K562 (cell line): ENCODE data around the gene NCF2. TPM values are rescaled to one million over a fixed set of nuclear protein-coding genes. Genes with fewer than 3 reads are reported as not detected.

ENCODE experiments used
- ARNT ChIP-seq, 2 experiments: fragments of 450-650 bp; IDR thresholded peaks; 2 replicates each; pipeline ENCODE4 v1.6.1; 2016; ENCODE audit warnings: mild to moderate bottlenecking in 1 of 2
- ATF7 ChIP-seq: fragments of 450-650 bp; IDR thresholded peaks from 2 replicates; pipeline ENCODE4 v1.7.1; 2014; ENCODE audit warnings: mild to moderate bottlenecking, moderate library complexity
- CEBPB ChIP-seq: fragments of 450-650 bp; IDR thresholded peaks from 2 replicates; pipeline ENCODE4 v1.6.1; 2016; ENCODE audit warnings: missing genetic modification characterization, missing compliant biosample characterization
- GTF2B ChIP-seq: IDR thresholded peaks from 2 replicates; pipeline ENCODE4 v1.6.1; 2011; ENCODE audit not compliant: insufficient read length; ENCODE audit errors: extremely low read depth
- JUNB ChIP-seq: fragments of 450-650 bp; formaldehyde crosslinking; conservative IDR thresholded peaks from 2 replicates; pipeline ENCODE4 v1.4.0; 2020; ENCODE audit warnings: mild to moderate bottlenecking
- MCM2 ChIP-seq: fragments of 450-650 bp; IDR thresholded peaks from 2 replicates; pipeline ENCODE4 v1.6.1; 2017; ENCODE audit warnings: low read depth, mild to moderate bottlenecking
- PPARD ChIP-seq: fragments of 250-450 bp; sonication (Bioruptor Pico); IDR thresholded peaks from 2 replicates; pipeline ENCODE4 v1.8.0; 2022; ENCODE audit warnings: inconsistent platforms, mild to moderate bottlenecking, moderate library complexity
- RFX5 ChIP-seq: IDR thresholded peaks from 2 replicates; pipeline ENCODE4 v1.6.1; 2011; ENCODE audit warnings: low read depth, mild to moderate bottlenecking, improper control_type of control experiment, low read length
- RNF2 ChIP-seq: sonication (generic); IDR thresholded peaks from 2 replicates; pipeline ENCODE4 v1.6.1; 2016
- TAF7 ChIP-seq: fragments of 450-650 bp; IDR thresholded peaks from 2 replicates; pipeline ENCODE4 v1.6.1; 2016; ENCODE audit warnings: missing genetic modification characterization, missing compliant biosample characterization
- TCF7L2 ChIP-seq: fragments of 150-350 bp; IDR thresholded peaks from 2 replicates; pipeline ENCODE4 v1.6.1; 2016; ENCODE audit warnings: low read depth, mild to moderate bottlenecking, low read length, moderate library complexity
- TRIM24 ChIP-seq, 2 experiments: fragments of 450-650 bp; IDR thresholded peaks; 2 replicates each; pipeline ENCODE4 v1.6.1; 2016
- USF2 ChIP-seq: sonication (generic); formaldehyde crosslinking; IDR thresholded peaks from 2 replicates; pipeline ENCODE4 v1.5.0; 2020; ENCODE audit warnings: missing genetic modification reagents
- polyA plus RNA-seq, 8 experiments: library from polyadenylated mRNA; depleted of rRNA in 4 of 8; stranded (reverse) in 5 of 8; unstranded in 3 of 8; fragments of >200 nt; fragmentation: Nextera tagmentation in 2 of 8; fragmentation: Illumina TruSeq in 1 of 8; extraction: Ambion mirVana in 2 of 8; extraction: Trizol in 1 of 8; gene quantifications; 2 replicates each; pipeline versions ENCODE4 v1.2.1 to v1.2.3, GENCODE V29; 2011 to 2014; ENCODE audit warnings: inconsistent platforms in 1 of 8, missing spikeins in 1 of 8
- total RNA-seq, 7 experiments: library from RNA; depleted of rRNA in 6 of 7; stranded (reverse); fragments of >200 nt in 6 of 7; fragmentation: Illumina TruSeq in 2 of 7; extraction: Trizol in 2 of 7; gene quantifications; 2 replicates each; pipeline versions ENCODE4 v1.2.1 to v1.2.3, GENCODE V29; 2011 to 2021; ENCODE audit warnings: low replicate concordance in 1 of 7
- TF ChIP-seq, protein P1 (sequence below): fragments of 450-650 bp; IDR thresholded peaks from 2 replicates; pipeline ENCODE4 v1.6.1; 2016; ENCODE audit warnings: mild to moderate bottlenecking, moderate library complexity
- TF ChIP-seq, protein P2 (sequence below): sonication (generic); formaldehyde crosslinking; IDR thresholded peaks from 2 replicates; pipeline ENCODE4 v1.8.0; 2022; ENCODE audit warnings: mild to moderate bottlenecking, missing genetic modification reagents

Gene NCF2
- total and polyA plus RNA-seq, 9 of the 15 experiments (the other 6 are each of a cell fraction or from before 2014, with no cell fraction given) = 0.07 to 0.54 (median 0.16) TPM; not detected in 3

DNA sequence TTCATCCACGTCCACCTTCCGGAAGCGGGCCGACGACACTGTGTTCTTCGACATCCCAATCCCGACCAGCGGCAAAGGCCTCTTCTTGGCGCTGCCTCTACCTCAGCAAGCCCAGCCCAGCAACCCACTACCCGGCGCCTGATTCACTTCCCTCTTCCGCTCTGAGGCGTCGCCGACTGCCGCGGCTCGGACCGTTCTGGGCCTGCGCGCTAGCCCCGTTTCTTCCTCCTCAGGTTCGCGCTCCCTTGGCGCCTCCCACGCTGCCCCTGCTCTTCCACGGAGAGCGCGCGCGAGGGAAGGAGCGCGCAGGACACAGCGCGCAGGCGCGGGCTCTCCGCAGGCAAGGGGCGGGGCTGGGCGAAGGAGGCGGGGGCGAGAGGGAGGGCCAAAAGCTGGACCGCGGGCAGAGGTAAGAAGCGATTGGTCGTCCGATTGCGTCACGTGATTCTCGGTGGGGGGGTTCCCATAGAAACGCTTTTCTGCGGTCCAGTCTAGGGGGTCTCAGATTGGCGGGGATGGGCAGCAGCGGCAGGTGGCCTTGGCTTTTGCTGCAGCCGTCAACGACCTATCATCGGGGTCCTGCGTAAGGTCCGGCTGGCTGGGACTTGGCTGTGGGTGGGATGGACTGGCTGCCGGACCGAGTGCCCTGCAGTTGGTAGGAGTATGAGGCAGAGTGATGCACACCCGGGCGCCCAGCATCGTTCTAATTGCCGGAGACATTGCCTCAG lies 45.5 kb upstream of the NCF2 start, which contains the start of gene ARPC5 (continued):
- TF ChIP-seq, protein P1, sequence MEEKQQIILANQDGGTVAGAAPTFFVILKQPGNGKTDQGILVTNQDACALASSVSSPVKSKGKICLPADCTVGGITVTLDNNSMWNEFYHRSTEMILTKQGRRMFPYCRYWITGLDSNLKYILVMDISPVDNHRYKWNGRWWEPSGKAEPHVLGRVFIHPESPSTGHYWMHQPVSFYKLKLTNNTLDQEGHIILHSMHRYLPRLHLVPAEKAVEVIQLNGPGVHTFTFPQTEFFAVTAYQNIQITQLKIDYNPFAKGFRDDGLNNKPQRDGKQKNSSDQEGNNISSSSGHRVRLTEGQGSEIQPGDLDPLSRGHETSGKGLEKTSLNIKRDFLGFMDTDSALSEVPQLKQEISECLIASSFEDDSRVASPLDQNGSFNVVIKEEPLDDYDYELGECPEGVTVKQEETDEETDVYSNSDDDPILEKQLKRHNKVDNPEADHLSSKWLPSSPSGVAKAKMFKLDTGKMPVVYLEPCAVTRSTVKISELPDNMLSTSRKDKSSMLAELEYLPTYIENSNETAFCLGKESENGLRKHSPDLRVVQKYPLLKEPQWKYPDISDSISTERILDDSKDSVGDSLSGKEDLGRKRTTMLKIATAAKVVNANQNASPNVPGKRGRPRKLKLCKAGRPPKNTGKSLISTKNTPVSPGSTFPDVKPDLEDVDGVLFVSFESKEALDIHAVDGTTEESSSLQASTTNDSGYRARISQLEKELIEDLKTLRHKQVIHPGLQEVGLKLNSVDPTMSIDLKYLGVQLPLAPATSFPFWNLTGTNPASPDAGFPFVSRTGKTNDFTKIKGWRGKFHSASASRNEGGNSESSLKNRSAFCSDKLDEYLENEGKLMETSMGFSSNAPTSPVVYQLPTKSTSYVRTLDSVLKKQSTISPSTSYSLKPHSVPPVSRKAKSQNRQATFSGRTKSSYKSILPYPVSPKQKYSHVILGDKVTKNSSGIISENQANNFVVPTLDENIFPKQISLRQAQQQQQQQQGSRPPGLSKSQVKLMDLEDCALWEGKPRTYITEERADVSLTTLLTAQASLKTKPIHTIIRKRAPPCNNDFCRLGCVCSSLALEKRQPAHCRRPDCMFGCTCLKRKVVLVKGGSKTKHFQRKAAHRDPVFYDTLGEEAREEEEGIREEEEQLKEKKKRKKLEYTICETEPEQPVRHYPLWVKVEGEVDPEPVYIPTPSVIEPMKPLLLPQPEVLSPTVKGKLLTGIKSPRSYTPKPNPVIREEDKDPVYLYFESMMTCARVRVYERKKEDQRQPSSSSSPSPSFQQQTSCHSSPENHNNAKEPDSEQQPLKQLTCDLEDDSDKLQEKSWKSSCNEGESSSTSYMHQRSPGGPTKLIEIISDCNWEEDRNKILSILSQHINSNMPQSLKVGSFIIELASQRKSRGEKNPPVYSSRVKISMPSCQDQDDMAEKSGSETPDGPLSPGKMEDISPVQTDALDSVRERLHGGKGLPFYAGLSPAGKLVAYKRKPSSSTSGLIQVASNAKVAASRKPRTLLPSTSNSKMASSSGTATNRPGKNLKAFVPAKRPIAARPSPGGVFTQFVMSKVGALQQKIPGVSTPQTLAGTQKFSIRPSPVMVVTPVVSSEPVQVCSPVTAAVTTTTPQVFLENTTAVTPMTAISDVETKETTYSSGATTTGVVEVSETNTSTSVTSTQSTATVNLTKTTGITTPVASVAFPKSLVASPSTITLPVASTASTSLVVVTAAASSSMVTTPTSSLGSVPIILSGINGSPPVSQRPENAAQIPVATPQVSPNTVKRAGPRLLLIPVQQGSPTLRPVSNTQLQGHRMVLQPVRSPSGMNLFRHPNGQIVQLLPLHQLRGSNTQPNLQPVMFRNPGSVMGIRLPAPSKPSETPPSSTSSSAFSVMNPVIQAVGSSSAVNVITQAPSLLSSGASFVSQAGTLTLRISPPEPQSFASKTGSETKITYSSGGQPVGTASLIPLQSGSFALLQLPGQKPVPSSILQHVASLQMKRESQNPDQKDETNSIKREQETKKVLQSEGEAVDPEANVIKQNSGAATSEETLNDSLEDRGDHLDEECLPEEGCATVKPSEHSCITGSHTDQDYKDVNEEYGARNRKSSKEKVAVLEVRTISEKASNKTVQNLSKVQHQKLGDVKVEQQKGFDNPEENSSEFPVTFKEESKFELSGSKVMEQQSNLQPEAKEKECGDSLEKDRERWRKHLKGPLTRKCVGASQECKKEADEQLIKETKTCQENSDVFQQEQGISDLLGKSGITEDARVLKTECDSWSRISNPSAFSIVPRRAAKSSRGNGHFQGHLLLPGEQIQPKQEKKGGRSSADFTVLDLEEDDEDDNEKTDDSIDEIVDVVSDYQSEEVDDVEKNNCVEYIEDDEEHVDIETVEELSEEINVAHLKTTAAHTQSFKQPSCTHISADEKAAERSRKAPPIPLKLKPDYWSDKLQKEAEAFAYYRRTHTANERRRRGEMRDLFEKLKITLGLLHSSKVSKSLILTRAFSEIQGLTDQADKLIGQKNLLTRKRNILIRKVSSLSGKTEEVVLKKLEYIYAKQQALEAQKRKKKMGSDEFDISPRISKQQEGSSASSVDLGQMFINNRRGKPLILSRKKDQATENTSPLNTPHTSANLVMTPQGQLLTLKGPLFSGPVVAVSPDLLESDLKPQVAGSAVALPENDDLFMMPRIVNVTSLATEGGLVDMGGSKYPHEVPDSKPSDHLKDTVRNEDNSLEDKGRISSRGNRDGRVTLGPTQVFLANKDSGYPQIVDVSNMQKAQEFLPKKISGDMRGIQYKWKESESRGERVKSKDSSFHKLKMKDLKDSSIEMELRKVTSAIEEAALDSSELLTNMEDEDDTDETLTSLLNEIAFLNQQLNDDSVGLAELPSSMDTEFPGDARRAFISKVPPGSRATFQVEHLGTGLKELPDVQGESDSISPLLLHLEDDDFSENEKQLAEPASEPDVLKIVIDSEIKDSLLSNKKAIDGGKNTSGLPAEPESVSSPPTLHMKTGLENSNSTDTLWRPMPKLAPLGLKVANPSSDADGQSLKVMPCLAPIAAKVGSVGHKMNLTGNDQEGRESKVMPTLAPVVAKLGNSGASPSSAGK = peak; percentile 45; the same call in 1 of the 2 replicates
- no peak for TF ChIP-seq ARNT (IDR thresholded peaks at IDR 0.05)
- peak; percentile 92 for TF ChIP-seq CEBPB
- no peak for TF ChIP-seq TCF7L2
- TF ChIP-seq MCM2 = no peak
- TF ChIP-seq JUNB (CRISPR knock-in tag) = no peak
- TF ChIP-seq RNF2 = peak; percentile 61; the same call in 1 of the 2 replicates
- TF ChIP-seq TAF7 (tag) = peak; percentile 86
- TF ChIP-seq, protein P2, sequence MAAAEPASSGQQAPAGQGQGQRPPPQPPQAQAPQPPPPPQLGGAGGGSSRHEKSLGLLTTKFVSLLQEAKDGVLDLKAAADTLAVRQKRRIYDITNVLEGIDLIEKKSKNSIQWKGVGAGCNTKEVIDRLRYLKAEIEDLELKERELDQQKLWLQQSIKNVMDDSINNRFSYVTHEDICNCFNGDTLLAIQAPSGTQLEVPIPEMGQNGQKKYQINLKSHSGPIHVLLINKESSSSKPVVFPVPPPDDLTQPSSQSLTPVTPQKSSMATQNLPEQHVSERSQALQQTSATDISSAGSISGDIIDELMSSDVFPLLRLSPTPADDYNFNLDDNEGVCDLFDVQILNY (CRISPR knock-in tag) = no peak
- peak; percentile 75 for TF ChIP-seq ATF7
- TF ChIP-seq TRIM24 (IDR thresholded peaks at IDR 0.05) = peak in 1 of 2 experiments; percentile 46; a peak in 2 of 4 replicates
- TF ChIP-seq RFX5 = no peak
- TF ChIP-seq PPARD (CRISPR knock-in tag) = no peak
- TF ChIP-seq USF2 (CRISPR knock-in tag) = peak; percentile 96
- no peak for TF ChIP-seq GTF2B
